A549 treated with DMSO at 1 μM for 4 hours (cell line): ENCODE data around the gene CACNG1. TPM values are rescaled to one million over a fixed set of nuclear protein-coding genes. Genes with fewer than 3 reads are reported as not detected.

Experiments
- total RNA-seq: library from RNA; stranded (reverse); fragments of 200-300 nt; extraction: Qiagen RNA extraction; gene quantifications from 5 replicates; pipeline ENCODE4 v1.2.3, GENCODE V29; 2022; ENCODE audit warnings: low read depth

Gene CACNG1
- 0.11 to 0.18 TPM (median 0.16 TPM) in 3 of 5 replicates, not detected in the others for total RNA-seq

GRCh38 chr17:67044016-67044772 is at the start of gene CACNG1:
Gene CACNG1, plus strand, starts transcription at chr17:67044554. Its CDS starts 107 bp downstream, at chr17:67044661.

Other genes starting within 250 kb of the CACNG1 start
- 0.06 to 0.21 TPM in 2 of 5 replicates, not detected in the others for gene CACNG5, start 209.4 kb upstream of the CACNG1 start, total RNA-seq
- 9.2 to 13.1 TPM (median 10.5 TPM) in 5 replicates for gene CACNG4, start 79.8 kb upstream of the CACNG1 start, total RNA-seq
- 8.2 to 12.0 TPM (median 10.7 TPM) in 5 replicates for gene HELZ, start 200.6 kb downstream of the CACNG1 start, total RNA-seq